ENCODE data around the gene NDUFA8.

Gene NDUFA8

GRCh38 chr9:122192261-122192875 lies 32.8 kb upstream of the NDUFA8 start:
- no peak for DNase-seq (ENCODE audit: low spot score)
- TF ChIP-seq, protein P1, sequence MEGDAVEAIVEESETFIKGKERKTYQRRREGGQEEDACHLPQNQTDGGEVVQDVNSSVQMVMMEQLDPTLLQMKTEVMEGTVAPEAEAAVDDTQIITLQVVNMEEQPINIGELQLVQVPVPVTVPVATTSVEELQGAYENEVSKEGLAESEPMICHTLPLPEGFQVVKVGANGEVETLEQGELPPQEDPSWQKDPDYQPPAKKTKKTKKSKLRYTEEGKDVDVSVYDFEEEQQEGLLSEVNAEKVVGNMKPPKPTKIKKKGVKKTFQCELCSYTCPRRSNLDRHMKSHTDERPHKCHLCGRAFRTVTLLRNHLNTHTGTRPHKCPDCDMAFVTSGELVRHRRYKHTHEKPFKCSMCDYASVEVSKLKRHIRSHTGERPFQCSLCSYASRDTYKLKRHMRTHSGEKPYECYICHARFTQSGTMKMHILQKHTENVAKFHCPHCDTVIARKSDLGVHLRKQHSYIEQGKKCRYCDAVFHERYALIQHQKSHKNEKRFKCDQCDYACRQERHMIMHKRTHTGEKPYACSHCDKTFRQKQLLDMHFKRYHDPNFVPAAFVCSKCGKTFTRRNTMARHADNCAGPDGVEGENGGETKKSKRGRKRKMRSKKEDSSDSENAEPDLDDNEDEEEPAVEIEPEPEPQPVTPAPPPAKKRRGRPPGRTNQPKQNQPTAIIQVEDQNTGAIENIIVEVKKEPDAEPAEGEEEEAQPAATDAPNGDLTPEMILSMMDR (IDR thresholded peaks at IDR 0.05; ENCODE audit: extremely low read depth, missing control alignments): no peak

GRCh38 chr9:122191584-122191983 lies 32.0 kb upstream of the NDUFA8 start:
- TF ChIP-seq, protein P1 (IDR thresholded peaks at IDR 0.05; ENCODE audit: extremely low read depth, missing control alignments): no peak
- DNase-seq (ENCODE audit: low spot score): no peak

DNA sequence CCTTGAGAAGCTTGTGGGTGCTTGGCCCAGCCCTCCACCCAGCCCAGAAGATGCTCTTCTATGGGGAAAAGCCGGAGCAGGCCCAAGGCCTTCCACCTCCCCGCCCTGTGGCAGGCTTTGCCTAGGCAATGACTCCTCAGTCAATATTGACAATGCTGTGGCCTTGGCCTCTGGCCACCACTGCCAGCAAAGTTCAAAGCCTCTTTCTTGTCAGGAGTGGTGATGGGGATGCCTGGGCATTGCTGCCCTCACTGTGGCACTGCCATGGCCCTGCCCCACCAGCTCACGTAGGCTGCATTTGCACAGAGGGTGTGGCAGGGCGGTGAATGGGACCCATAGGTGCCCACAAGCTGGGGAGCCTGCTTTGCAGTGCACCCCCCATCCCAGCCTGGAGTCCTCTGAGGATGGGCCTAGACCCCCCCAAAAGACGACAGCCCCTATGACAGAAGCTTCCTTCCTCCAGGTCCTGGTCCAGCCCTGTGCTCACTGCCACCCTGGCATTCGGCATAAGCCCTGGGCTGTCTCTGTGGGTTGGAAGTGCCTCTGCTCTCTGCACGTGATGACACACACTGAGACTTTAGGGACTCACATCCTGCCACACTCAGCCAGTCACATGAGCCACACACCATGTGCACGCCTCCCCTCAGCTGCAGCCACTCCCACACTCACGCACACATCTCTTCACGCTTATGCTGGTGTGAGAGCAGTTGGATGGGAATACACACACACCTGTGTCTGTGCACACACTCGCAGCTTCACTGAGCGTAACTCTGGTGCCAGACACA lies 31.2 kb upstream of the NDUFA8 start:
- no peak for DNase-seq (ENCODE audit: low spot score)
- TF ChIP-seq, protein P1 (IDR thresholded peaks at IDR 0.05; ENCODE audit: extremely low read depth, missing control alignments): no peak

DNA sequence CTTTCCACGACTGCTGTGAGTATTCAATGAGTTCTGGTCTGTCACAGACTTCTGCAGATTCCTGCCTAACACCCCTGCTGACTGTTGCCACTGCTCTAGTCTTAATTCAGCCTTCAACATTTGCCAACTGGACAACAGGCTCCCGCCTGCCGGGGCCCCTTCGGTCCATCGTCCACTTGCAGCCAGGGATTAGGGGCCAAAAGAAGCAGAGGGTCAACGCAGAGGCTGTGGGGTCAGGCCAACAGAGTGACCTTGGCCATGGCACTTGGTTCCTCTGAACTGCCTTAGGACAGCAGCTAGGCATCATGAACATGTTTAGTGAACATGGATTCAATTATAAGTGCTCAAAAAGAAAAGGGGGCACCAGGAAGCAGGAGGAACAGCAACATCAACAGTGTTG lies 28.8 kb upstream of the NDUFA8 start:
- TF ChIP-seq, protein P1 (IDR thresholded peaks at IDR 0.05; ENCODE audit: extremely low read depth, missing control alignments): no peak
- DNase-seq (ENCODE audit: low spot score): no peak

GRCh38 chr9:122186777-122187470 lies 27.3 kb upstream of the NDUFA8 start:
- DNase-seq (ENCODE audit: low spot score): no peak
- TF ChIP-seq, protein P1 (IDR thresholded peaks at IDR 0.05; ENCODE audit: extremely low read depth, missing control alignments): no peak

DNA sequence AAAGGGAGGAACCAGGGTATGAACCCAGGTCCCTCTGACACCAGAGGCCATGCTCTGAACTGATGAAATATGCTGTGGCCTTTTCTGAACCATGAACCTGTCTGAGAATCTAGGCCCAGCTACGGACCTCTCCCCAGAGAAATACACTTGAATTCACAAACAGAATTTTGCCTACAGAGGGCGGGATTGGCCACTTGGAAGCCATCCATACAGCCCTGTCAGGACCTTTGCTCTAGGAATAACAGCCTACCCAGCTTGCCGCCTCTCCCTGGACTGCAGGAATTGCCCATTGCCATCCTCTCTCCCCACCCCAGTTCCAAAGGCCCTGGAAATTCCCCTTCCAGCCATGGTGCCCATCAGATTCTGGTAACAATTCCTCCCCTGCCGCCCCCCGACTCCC lies 26.7 kb upstream of the NDUFA8 start:
- TF ChIP-seq, protein P1 (IDR thresholded peaks at IDR 0.05; ENCODE audit: extremely low read depth, missing control alignments): no peak

GRCh38 chr9:122184551-122184950 lies 25.0 kb upstream of the NDUFA8 start:
- TF ChIP-seq, protein P1 (IDR thresholded peaks at IDR 0.05; ENCODE audit: extremely low read depth, missing control alignments): no peak
- DNase-seq (ENCODE audit: low spot score): no peak

More for the DNA sequence above, 26.7 kb upstream of the NDUFA8 start:
- no peak for DNase-seq (ENCODE audit: low spot score)

Measured in GM20000 (cell line).